Activated CD8-positive, alpha-beta memory T cell treated with anti-CD3 and anti-CD28 coated beads for 1 hour (primary cell): ENCODE results near the gene SLBP.
"Not testable (repeated sequence)": the region's sequence is repeated elsewhere in the genome, so short reads cannot be mapped to it uniquely, and the experiment has no call there.

Source experiments
- DNase-seq, 2 donors: peaks; one replicate each; pipeline ENCODE4 v3.0.0-alpha.2; 2020; ENCODE audit warnings: low read depth in 1 of 2; ENCODE audit errors: extremely low read depth in 1 of 2

The SLBP gene

GRCh38 chr4:1714303-1715001, 2.3 kb upstream of the SLBP start:
- no peak for DNase-seq

- no peak for DNase-seq
Observed at GRCh38 chr4:1713003-1713851, 1.1 kb upstream of the SLBP start.

GRCh38 chr4:1711571-1712215, 426 bp downstream of the SLBP start:
- DNase-seq: no peak

GRCh38 chr4:1711055-1711570, 1.0 kb downstream of the SLBP start:
- DNase-seq: no peak

GRCh38 chr4:1708581-1708980, 3.5 kb downstream of the SLBP start:
- DNase-seq: no peak

- DNase-seq: no peak
Observed at GRCh38 chr4:1706358-1706757, 5.8 kb downstream of the SLBP start.

- DNase-seq: no peak
Observed at GRCh38 chr4:1705732-1706131, 6.4 kb downstream of the SLBP start.

- no peak for DNase-seq
Observed at GRCh38 chr4:1703867-1704266, 8.3 kb downstream of the SLBP start.

- DNase-seq: not testable (repeated sequence)
Observed at GRCh38 chr4:1701671-1702070, 10.4 kb downstream of the SLBP start.

GRCh38 chr4:1695913-1696312, 16.2 kb downstream of the SLBP start:
- no peak for DNase-seq

- DNase-seq: peak; percentile 49 to 71
Observed at GRCh38 chr4:1693131-1693896, 18.8 kb downstream of the SLBP start.

GRCh38 chr4:1691737-1692373, 20.3 kb downstream of the SLBP start:
- no peak for DNase-seq

GRCh38 chr4:1690698-1691097, 21.4 kb downstream of the SLBP start:
- no peak for DNase-seq

GRCh38 chr4:1686440-1687036, 25.6 kb downstream of the SLBP start:
- DNase-seq: no peak

GRCh38 chr4:1685235-1686150, 26.6 kb downstream of the SLBP start:
- no peak for DNase-seq

GRCh38 chr4:1684506-1685234, 27.4 kb downstream of the SLBP start:
- peak; percentile 74 to 89 for DNase-seq

- peak in 1 of 2 donors; percentile 13 for DNase-seq
Observed at GRCh38 chr4:1683736-1684505, 28.2 kb downstream of the SLBP start, which contains the start of gene FAM53A. Gene FAM53A, minus strand, starts transcription at chr4:1684313. Its CDS starts 15,572 bp downstream, at chr4:1668741.
